ENCODE results near the gene XPO4.
A peak's percentile ranks its signal among the peaks of the same experiment; 100 is the strongest.

Gene XPO4

DNA sequence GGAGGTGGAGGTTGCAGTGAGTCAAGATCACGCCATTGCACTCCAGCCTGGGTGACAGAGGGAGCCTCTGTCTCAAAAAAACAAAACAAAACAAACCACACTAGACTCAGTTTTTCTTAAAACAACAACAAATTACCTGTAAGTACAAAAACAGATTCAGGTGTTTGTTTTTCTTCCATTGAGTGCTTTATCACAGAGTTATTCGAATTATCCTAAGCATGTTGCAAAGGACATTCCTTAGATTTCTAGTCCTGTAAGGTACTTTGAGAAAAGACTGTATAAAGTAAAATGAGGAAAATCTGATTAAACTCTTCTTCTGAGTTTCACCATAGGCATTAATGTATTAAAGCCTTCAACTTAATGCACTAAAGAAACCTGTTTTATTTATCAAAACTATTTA, 126.6 kb downstream of the XPO4 start:
- no peak for TF ChIP-seq TAF1 (IDR thresholded peaks at IDR 0.05; ENCODE audit: borderline replicate concordance, insufficient read depth, low read length)
- no peak for TF ChIP-seq REST (IDR thresholded peaks at IDR 0.05; ENCODE audit: insufficient read depth in 1 of 2, low read depth in 2 of 2, low read length in 2 of 2)
- no peak for TF ChIP-seq SIN3A (IDR thresholded peaks at IDR 0.05; ENCODE audit: borderline replicate concordance, insufficient read depth, low read length)

DNA sequence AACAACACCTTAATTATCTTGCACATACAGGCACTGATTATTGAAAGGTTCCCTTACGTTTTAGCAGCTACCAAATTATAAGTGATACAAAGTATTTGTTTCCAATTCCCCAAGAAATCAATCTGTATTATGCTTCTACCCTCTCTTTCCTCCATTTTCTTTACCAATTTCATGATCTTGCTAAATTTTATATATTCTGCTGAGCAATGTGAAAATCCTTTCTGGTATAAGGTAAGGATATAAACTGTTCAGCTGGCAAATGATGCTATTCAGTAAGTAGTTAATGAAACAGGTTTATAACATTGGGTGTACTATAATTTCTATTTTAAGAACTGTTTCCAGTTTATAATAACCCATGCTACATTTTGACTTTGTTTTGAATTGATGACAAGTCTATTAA, 127.8 kb downstream of the XPO4 start:
- TF ChIP-seq SIN3A (IDR thresholded peaks at IDR 0.05; ENCODE audit: borderline replicate concordance, insufficient read depth, low read length) (no peak), POLR2AphosphoS5 (IDR thresholded peaks at IDR 0.05; ENCODE audit: low read depth, low read length) (no peak), FOXP2 (optimal IDR thresholded peaks at IDR 0.05; ENCODE audit: borderline replicate concordance, extremely low read depth, extremely low read length, insufficient read depth) (no peak), REST (IDR thresholded peaks at IDR 0.05; ENCODE audit: insufficient read depth in 1 of 2, low read depth in 2 of 2, low read length in 2 of 2) (no peak), TAF1 (IDR thresholded peaks at IDR 0.05; ENCODE audit: borderline replicate concordance, insufficient read depth, low read length) (no peak)

GRCh38 chr13:20773194-20774080, 129.1 kb downstream of the XPO4 start, which contains the start of gene EEF1AKMT1:
Gene EEF1AKMT1 (minus strand): TSS chr13:20773961. CDS start chr13:20757598, 16,363 bp downstream.
- TF ChIP-seq TAF1 (IDR thresholded peaks at IDR 0.05; ENCODE audit: borderline replicate concordance, insufficient read depth, low read length) (no peak), POLR2AphosphoS5 (IDR thresholded peaks at IDR 0.05; ENCODE audit: low read depth, low read length) (peak; percentile 70), SIN3A (IDR thresholded peaks at IDR 0.05; ENCODE audit: borderline replicate concordance, insufficient read depth, low read length) (no peak; the same call in 1 of the 2 replicates), FOXP2 (optimal IDR thresholded peaks at IDR 0.05; ENCODE audit: borderline replicate concordance, extremely low read depth, extremely low read length, insufficient read depth) (peak; percentile 75)

- no peak for TF ChIP-seq REST (IDR thresholded peaks at IDR 0.05; ENCODE audit: insufficient read depth in 1 of 2, low read depth in 2 of 2, low read length in 2 of 2)
- TF ChIP-seq POLR2AphosphoS5 (IDR thresholded peaks at IDR 0.05; ENCODE audit: low read depth, low read length), result no peak
- no peak for TF ChIP-seq TAF1 (IDR thresholded peaks at IDR 0.05; ENCODE audit: borderline replicate concordance, insufficient read depth, low read length)
- TF ChIP-seq FOXP2 (optimal IDR thresholded peaks at IDR 0.05; ENCODE audit: borderline replicate concordance, extremely low read depth, extremely low read length, insufficient read depth), result no peak
- TF ChIP-seq SIN3A (IDR thresholded peaks at IDR 0.05; ENCODE audit: borderline replicate concordance, insufficient read depth, low read length), result no peak
Measured at GRCh38 chr13:20772401-20773131, 130.0 kb downstream of the XPO4 start.

DNA sequence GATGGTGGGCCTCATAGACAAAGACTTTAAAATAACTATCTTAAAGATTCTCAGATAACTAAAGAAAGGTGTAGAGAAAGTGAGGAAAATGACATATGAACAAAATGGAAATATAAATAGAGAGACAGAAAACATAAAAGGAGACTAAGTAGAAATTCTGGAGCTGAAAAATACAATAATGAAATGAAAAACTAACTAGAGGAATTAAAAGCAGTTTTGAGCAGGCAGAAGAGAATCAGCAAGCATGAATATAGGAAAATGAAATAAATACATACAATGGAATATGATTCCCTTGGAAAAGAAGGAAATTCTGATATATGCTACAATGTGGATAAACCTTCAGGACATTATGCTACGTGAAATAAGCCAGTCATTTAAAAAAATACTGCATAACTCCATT, 132.7 kb downstream of the XPO4 start:
- TF ChIP-seq FOXP2 (optimal IDR thresholded peaks at IDR 0.05; ENCODE audit: borderline replicate concordance, extremely low read depth, extremely low read length, insufficient read depth) (no peak), REST (IDR thresholded peaks at IDR 0.05; ENCODE audit: insufficient read depth in 1 of 2, low read depth in 2 of 2, low read length in 2 of 2) (no peak), POLR2AphosphoS5 (IDR thresholded peaks at IDR 0.05; ENCODE audit: low read depth, low read length) (no peak), TAF1 (IDR thresholded peaks at IDR 0.05; ENCODE audit: borderline replicate concordance, insufficient read depth, low read length) (no peak), SIN3A (IDR thresholded peaks at IDR 0.05; ENCODE audit: borderline replicate concordance, insufficient read depth, low read length) (no peak)
